A549 (cell line): ENCODE data around the gene HRH3.

Source experiments
- CHD2 ChIP-seq: fragments of 150-350 bp; IDR thresholded peaks from 2 replicates; pipeline ENCODE4 v1.6.1; 2014; ENCODE audit warnings: low read length; ENCODE audit not compliant: partially characterized antibody
- EP300 ChIP-seq, 2 experiments: fragments of >200 bp; sonication (Bioruptor Twin); formaldehyde crosslinking; IDR thresholded peaks; 2 replicates in 1 of 2; 3 replicates in 1 of 2; pipeline ENCODE4 v1.6.1; 2016 to 2017
- ESRRA ChIP-seq: fragments of 150-350 bp; IDR thresholded peaks from 2 replicates; pipeline ENCODE4 v1.6.1; 2014; ENCODE audit warnings: mild to moderate bottlenecking, low read length, borderline replicate concordance
- HDAC2 ChIP-seq: fragments of 200-600 bp; sonication (generic); IDR thresholded peaks from 2 replicates; pipeline ENCODE4 v1.6.1; 2016
- NFE2L2 ChIP-seq: fragments of 150-350 bp; conservative IDR thresholded peaks from 2 replicates; pipeline ENCODE4 v1.6.1; 2014; ENCODE audit warnings: low read length
- POLR2A ChIP-seq: IDR thresholded peaks from 2 replicates; pipeline ENCODE4 v1.6.1; 2012; ENCODE audit warnings: mild to moderate bottlenecking, low read length
- RAD21 ChIP-seq, 2 experiments: fragments of >200 bp in 1 of 2; sonication (Bioruptor Twin) in 1 of 2; formaldehyde crosslinking in 1 of 2; IDR thresholded peaks in 1 of 2; conservative IDR thresholded peaks in 1 of 2; 2 replicates in 1 of 2; 3 replicates in 1 of 2; pipeline ENCODE4 v1.6.1; 2012 to 2018; ENCODE audit warnings: inconsistent platforms in 1 of 2
- RNF2 ChIP-seq: fragments of 200-600 bp; sonication (generic); IDR thresholded peaks from 2 replicates; pipeline ENCODE4 v1.6.1; 2016; ENCODE audit warnings: low read depth, mild to moderate bottlenecking, antibody characterized with exemption, moderate library complexity, borderline replicate concordance
- SMC3 ChIP-seq: fragments of >200 bp; sonication (Bioruptor Twin); formaldehyde crosslinking; IDR thresholded peaks from 3 replicates; pipeline ENCODE4 v1.6.1; 2018; ENCODE audit warnings: inconsistent platforms
- ZC3H11A ChIP-seq: fragments of 450-650 bp; IDR thresholded peaks from 2 replicates; pipeline ENCODE4 v1.6.1; 2014; ENCODE audit warnings: antibody characterized with exemption, mild to moderate bottlenecking
- TF ChIP-seq, protein P1 (sequence below): fragments of 250-450 bp; sonication (Bioruptor Pico); IDR thresholded peaks from 2 replicates; pipeline ENCODE4 v1.5.0; 2021; ENCODE audit warnings: mild to moderate bottlenecking, moderate library complexity, borderline replicate concordance
- TF ChIP-seq, protein P2 (sequence below): fragments of 450-650 bp; IDR thresholded peaks from 2 replicates; pipeline ENCODE4 v1.6.1; 2014; ENCODE audit warnings: antibody characterized with exemption
- TF ChIP-seq, protein P3 (sequence below): fragments of 200-600 bp; sonication (generic); IDR thresholded peaks from 2 replicates; pipeline ENCODE4 v1.6.1; 2016; ENCODE audit warnings: antibody characterized with exemption, mild to moderate bottlenecking, moderate library complexity
- TF ChIP-seq, protein P4 (sequence below): fragments of >200 bp; sonication (Bioruptor Twin); formaldehyde crosslinking; IDR thresholded peaks from 3 replicates; pipeline ENCODE4 v1.5.1; 2016

DNA sequence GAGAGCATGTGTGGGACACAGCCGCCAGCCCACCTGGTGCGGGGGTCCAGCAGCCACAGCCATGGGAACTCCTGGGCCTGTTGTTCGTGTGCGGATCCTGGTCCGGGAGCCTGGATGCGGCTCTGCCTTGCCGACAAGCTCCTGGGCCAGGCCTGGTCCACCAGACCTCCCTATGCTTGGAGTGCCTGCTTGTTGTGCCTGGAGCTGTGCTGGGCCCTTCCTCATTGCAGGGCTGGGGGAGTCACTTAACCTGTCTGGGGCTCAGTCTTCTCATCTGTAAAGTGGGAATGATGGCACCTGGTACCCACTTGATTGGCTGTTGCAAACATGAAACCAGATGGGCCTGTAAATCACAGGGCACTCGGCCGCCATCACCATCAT, 15.7 kb upstream of the HRH3 start:
- TF ChIP-seq POLR2A (no peak), ESRRA (no peak), RNF2 (no peak), EP300 (IDR thresholded peaks at IDR 0.05) (no peak), SMC3 (no peak), CHD2 (no peak), RAD21 (conservative IDR thresholded peaks at IDR 0.05 in 1 of 2, IDR thresholded peaks at IDR 0.05 in 1 of 2) (no peak), HDAC2 (no peak), NFE2L2 (no peak), ZC3H11A (no peak)
- TF ChIP-seq, protein P1, sequence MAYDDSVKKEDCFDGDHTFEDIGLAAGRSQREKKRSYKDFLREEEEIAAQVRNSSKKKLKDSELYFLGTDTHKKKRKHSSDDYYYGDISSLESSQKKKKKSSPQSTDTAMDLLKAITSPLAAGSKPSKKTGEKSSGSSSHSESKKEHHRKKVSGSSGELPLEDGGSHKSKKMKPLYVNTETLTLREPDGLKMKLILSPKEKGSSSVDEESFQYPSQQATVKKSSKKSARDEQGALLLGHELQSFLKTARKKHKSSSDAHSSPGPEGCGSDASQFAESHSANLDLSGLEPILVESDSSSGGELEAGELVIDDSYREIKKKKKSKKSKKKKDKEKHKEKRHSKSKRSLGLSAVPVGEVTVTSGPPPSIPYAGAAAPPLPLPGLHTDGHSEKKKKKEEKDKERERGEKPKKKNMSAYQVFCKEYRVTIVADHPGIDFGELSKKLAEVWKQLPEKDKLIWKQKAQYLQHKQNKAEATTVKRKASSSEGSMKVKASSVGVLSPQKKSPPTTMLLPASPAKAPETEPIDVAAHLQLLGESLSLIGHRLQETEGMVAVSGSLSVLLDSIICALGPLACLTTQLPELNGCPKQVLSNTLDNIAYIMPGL: no peak
- TF ChIP-seq, protein P2, sequence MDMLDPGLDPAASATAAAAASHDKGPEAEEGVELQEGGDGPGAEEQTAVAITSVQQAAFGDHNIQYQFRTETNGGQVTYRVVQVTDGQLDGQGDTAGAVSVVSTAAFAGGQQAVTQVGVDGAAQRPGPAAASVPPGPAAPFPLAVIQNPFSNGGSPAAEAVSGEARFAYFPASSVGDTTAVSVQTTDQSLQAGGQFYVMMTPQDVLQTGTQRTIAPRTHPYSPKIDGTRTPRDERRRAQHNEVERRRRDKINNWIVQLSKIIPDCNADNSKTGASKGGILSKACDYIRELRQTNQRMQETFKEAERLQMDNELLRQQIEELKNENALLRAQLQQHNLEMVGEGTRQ: no peak
- TF ChIP-seq, protein P3, sequence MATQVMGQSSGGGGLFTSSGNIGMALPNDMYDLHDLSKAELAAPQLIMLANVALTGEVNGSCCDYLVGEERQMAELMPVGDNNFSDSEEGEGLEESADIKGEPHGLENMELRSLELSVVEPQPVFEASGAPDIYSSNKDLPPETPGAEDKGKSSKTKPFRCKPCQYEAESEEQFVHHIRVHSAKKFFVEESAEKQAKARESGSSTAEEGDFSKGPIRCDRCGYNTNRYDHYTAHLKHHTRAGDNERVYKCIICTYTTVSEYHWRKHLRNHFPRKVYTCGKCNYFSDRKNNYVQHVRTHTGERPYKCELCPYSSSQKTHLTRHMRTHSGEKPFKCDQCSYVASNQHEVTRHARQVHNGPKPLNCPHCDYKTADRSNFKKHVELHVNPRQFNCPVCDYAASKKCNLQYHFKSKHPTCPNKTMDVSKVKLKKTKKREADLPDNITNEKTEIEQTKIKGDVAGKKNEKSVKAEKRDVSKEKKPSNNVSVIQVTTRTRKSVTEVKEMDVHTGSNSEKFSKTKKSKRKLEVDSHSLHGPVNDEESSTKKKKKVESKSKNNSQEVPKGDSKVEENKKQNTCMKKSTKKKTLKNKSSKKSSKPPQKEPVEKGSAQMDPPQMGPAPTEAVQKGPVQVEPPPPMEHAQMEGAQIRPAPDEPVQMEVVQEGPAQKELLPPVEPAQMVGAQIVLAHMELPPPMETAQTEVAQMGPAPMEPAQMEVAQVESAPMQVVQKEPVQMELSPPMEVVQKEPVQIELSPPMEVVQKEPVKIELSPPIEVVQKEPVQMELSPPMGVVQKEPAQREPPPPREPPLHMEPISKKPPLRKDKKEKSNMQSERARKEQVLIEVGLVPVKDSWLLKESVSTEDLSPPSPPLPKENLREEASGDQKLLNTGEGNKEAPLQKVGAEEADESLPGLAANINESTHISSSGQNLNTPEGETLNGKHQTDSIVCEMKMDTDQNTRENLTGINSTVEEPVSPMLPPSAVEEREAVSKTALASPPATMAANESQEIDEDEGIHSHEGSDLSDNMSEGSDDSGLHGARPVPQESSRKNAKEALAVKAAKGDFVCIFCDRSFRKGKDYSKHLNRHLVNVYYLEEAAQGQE: no peak
- TF ChIP-seq, protein P4, sequence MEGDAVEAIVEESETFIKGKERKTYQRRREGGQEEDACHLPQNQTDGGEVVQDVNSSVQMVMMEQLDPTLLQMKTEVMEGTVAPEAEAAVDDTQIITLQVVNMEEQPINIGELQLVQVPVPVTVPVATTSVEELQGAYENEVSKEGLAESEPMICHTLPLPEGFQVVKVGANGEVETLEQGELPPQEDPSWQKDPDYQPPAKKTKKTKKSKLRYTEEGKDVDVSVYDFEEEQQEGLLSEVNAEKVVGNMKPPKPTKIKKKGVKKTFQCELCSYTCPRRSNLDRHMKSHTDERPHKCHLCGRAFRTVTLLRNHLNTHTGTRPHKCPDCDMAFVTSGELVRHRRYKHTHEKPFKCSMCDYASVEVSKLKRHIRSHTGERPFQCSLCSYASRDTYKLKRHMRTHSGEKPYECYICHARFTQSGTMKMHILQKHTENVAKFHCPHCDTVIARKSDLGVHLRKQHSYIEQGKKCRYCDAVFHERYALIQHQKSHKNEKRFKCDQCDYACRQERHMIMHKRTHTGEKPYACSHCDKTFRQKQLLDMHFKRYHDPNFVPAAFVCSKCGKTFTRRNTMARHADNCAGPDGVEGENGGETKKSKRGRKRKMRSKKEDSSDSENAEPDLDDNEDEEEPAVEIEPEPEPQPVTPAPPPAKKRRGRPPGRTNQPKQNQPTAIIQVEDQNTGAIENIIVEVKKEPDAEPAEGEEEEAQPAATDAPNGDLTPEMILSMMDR: no peak
